ENCODE measurements around the gene ENPP4.
"Not testable (repeated sequence)": the region's sequence is repeated elsewhere in the genome, so short reads cannot be mapped to it uniquely, and the experiment has no call there.

The ENPP4 gene

GRCh38 chr6:46128476-46128875, 1.3 kb upstream of the ENPP4 start:
- no peak for ATAC-seq
- no peak for TF ChIP-seq CSDC2 (CRISPR knock-in tag; IDR thresholded peaks at IDR 0.05)
- no peak for TF ChIP-seq ZC3H10 (CRISPR knock-in tag; IDR thresholded peaks at IDR 0.05)
- TF ChIP-seq ESRRG (CRISPR knock-in tag; IDR thresholded peaks at IDR 0.05): no peak
- TF ChIP-seq ZNF8 (CRISPR knock-in tag; IDR thresholded peaks at IDR 0.05): no peak
- no peak for TF ChIP-seq BACH2 (CRISPR knock-in tag; IDR thresholded peaks at IDR 0.05; ENCODE audit: borderline replicate concordance)

- TF ChIP-seq CSRNP3 (CRISPR knock-in tag; IDR thresholded peaks at IDR 0.05): no peak
- no peak for TF ChIP-seq BACH2 (CRISPR knock-in tag; IDR thresholded peaks at IDR 0.05; ENCODE audit: borderline replicate concordance)
- no peak for TF ChIP-seq OSR1 (CRISPR knock-in tag; IDR thresholded peaks at IDR 0.05)
- TF ChIP-seq ZFP3 (CRISPR knock-in tag; IDR thresholded peaks at IDR 0.05): no peak
- no peak for TF ChIP-seq ISL1 (CRISPR knock-in tag; IDR thresholded peaks at IDR 0.05)
- TF ChIP-seq ARNTL (CRISPR knock-in tag; IDR thresholded peaks at IDR 0.05; ENCODE audit: borderline replicate concordance, low read depth): no peak
- TF ChIP-seq GLIS3 (CRISPR knock-in tag; IDR thresholded peaks at IDR 0.05): no peak
- no peak for TF ChIP-seq TOX (CRISPR knock-in tag; IDR thresholded peaks at IDR 0.05; ENCODE audit: borderline replicate concordance)
- no peak for TF ChIP-seq SNAI2 (CRISPR knock-in tag; IDR thresholded peaks at IDR 0.05)
- TF ChIP-seq ZNF565 (CRISPR knock-in tag; conservative IDR thresholded peaks at IDR 0.05; ENCODE audit: low read depth): no peak
- TF ChIP-seq TCF4 (CRISPR knock-in tag; IDR thresholded peaks at IDR 0.05; ENCODE audit: borderline replicate concordance): no peak
- TF ChIP-seq POU6F1 (CRISPR knock-in tag; IDR thresholded peaks at IDR 0.05; ENCODE audit: borderline replicate concordance, low read depth): no peak
- no peak for TF ChIP-seq ZNF8 (CRISPR knock-in tag; IDR thresholded peaks at IDR 0.05)
- no peak for TF ChIP-seq RARB (CRISPR knock-in tag; IDR thresholded peaks at IDR 0.05)
- ATAC-seq: no peak
Measured at GRCh38 chr6:46129291-46129628, 529 bp upstream of the ENPP4 start.

- TF ChIP-seq GLIS3 (CRISPR knock-in tag; IDR thresholded peaks at IDR 0.05) (no peak), CSDC2 (CRISPR knock-in tag; IDR thresholded peaks at IDR 0.05) (no peak), ZNF8 (CRISPR knock-in tag; IDR thresholded peaks at IDR 0.05) (no peak), OSR1 (CRISPR knock-in tag; IDR thresholded peaks at IDR 0.05) (no peak), TCF4 (CRISPR knock-in tag; IDR thresholded peaks at IDR 0.05; ENCODE audit: borderline replicate concordance) (no peak), PATZ1 (CRISPR knock-in tag; IDR thresholded peaks at IDR 0.05; ENCODE audit: borderline replicate concordance) (no peak), BACH2 (CRISPR knock-in tag; IDR thresholded peaks at IDR 0.05; ENCODE audit: borderline replicate concordance) (no peak), RARB (CRISPR knock-in tag; IDR thresholded peaks at IDR 0.05) (no peak)
- no peak for ATAC-seq
Measured at GRCh38 chr6:46130666-46131065, 877 bp downstream of the ENPP4 start.

- ATAC-seq: not testable (repeated sequence)
Measured at GRCh38 chr6:46131291-46131690, 1.5 kb downstream of the ENPP4 start.

- ATAC-seq: no peak
- no peak for TF ChIP-seq OSR1 (CRISPR knock-in tag; IDR thresholded peaks at IDR 0.05)
- TF ChIP-seq ISL1 (CRISPR knock-in tag; IDR thresholded peaks at IDR 0.05): no peak
- no peak for TF ChIP-seq PATZ1 (CRISPR knock-in tag; IDR thresholded peaks at IDR 0.05; ENCODE audit: borderline replicate concordance)
- no peak for TF ChIP-seq CREB5 (CRISPR knock-in tag; IDR thresholded peaks at IDR 0.05; ENCODE audit: low read depth)
- no peak for TF ChIP-seq ZNF565 (CRISPR knock-in tag; conservative IDR thresholded peaks at IDR 0.05; ENCODE audit: low read depth)
- no peak for TF ChIP-seq TSHZ2 (CRISPR knock-in tag; IDR thresholded peaks at IDR 0.05)
- no peak for TF ChIP-seq ZNF70 (CRISPR knock-in tag; IDR thresholded peaks at IDR 0.05)
- no peak for TF ChIP-seq TCF4 (CRISPR knock-in tag; IDR thresholded peaks at IDR 0.05; ENCODE audit: borderline replicate concordance)
- TF ChIP-seq PPARA (CRISPR knock-in tag; IDR thresholded peaks at IDR 0.05; ENCODE audit: borderline replicate concordance): no peak
- TF ChIP-seq BACH2 (CRISPR knock-in tag; IDR thresholded peaks at IDR 0.05; ENCODE audit: borderline replicate concordance): no peak
- TF ChIP-seq CSDC2 (CRISPR knock-in tag; IDR thresholded peaks at IDR 0.05): no peak
- TF ChIP-seq ZFP3 (CRISPR knock-in tag; IDR thresholded peaks at IDR 0.05): no peak
- no peak for TF ChIP-seq ARNTL (CRISPR knock-in tag; IDR thresholded peaks at IDR 0.05; ENCODE audit: borderline replicate concordance, low read depth)
- no peak for TF ChIP-seq TOX (CRISPR knock-in tag; IDR thresholded peaks at IDR 0.05; ENCODE audit: borderline replicate concordance)
Measured at GRCh38 chr6:46134216-46134615, 4.4 kb downstream of the ENPP4 start.

Measured in SK-N-SH treated with all-trans-retinoic acid at 6 μM for 48 hours (cell line).